GM23338 (cell line): ENCODE results near the gene DHRSX. TPM values are rescaled to one million over a fixed set of nuclear protein-coding genes. Genes with fewer than 3 reads are reported as not detected.
"Not testable (repeated sequence)": the region's sequence is repeated elsewhere in the genome, so short reads cannot be mapped to it uniquely, and the experiment has no call there.

Experiments used
- ATAC-seq: fragments of 200-7000 bp; cut with Tn5 transposase; 3 replicates; pipeline ENCODE4 v1.9.1; 2020
- DNase-seq: peaks from one replicate; pipeline ENCODE4 v3.0.0-alpha.2; 2015; ENCODE audit warnings: low spot score
- H2AFZ ChIP-seq: fragments of 200-600 bp; sonication (generic); 2 replicates; pipeline ENCODE4 v1.8.0; 2016; ENCODE audit warnings: antibody characterized with exemption, mild to moderate bottlenecking, moderate library complexity
- H3F3A ChIP-seq: fragments of 200-600 bp; sonication (generic); replicated peaks from 2 replicates; pipeline ENCODE4 v1.8.0; 2017; ENCODE audit warnings: antibody characterized with exemption, mixed run types, low read depth
- H3K27ac ChIP-seq: fragments of 200-600 bp; sonication (generic); 2 replicates; pipeline ENCODE4 v1.6.1; 2016; ENCODE audit warnings: low read depth
- H3K27me3 ChIP-seq: fragments of 200-600 bp; sonication (generic); 2 replicates; pipeline ENCODE4 v1.8.0; 2016; ENCODE audit warnings: mild to moderate bottlenecking, mixed run types, moderate library complexity; ENCODE audit not compliant: insufficient read depth
- H3K36me3 ChIP-seq: fragments of 200-600 bp; sonication (generic); 2 replicates; pipeline ENCODE4 v1.8.0; 2016; ENCODE audit warnings: mild to moderate bottlenecking; ENCODE audit not compliant: insufficient read depth
- H3K4me1 ChIP-seq: fragments of 200-600 bp; sonication (generic); 2 replicates; pipeline ENCODE4 v1.8.0; 2016; ENCODE audit warnings: mild to moderate bottlenecking, moderate library complexity; ENCODE audit not compliant: insufficient read depth
- H3K4me2 ChIP-seq: fragments of 200-600 bp; sonication (generic); 2 replicates; pipeline ENCODE4 v1.7.1; 2017; ENCODE audit warnings: mixed run types
- H3K4me3 ChIP-seq: fragments of 200-600 bp; sonication (generic); 2 replicates; pipeline ENCODE4 v1.6.1; 2016; ENCODE audit warnings: mixed run types
- H3K79me2 ChIP-seq: fragments of 200-600 bp; sonication (generic); replicated peaks from 2 replicates; pipeline ENCODE4 v1.8.0; 2017; ENCODE audit warnings: mild to moderate bottlenecking; ENCODE audit not compliant: insufficient read depth
- H3K9me2 ChIP-seq: fragments of 200-600 bp; sonication (generic); 2 replicates; pipeline ENCODE4 v1.8.0; 2017; ENCODE audit not compliant: insufficient read depth
- H4K20me1 ChIP-seq: fragments of 200-600 bp; sonication (generic); replicated peaks from 2 replicates; pipeline ENCODE4 v1.8.0; 2017; ENCODE audit warnings: mild to moderate bottlenecking; ENCODE audit not compliant: insufficient read depth
- H3K27ac Mint-ChIP-seq: 2 replicates; pipeline ENCODE4 v1.8.0; 2020; ENCODE audit warnings: inconsistent platforms, mild to moderate bottlenecking, moderate library complexity, mixed read lengths
- H3K27me3 Mint-ChIP-seq: 3 replicates; pipeline ENCODE4 v1.8.0; 2022; ENCODE audit warnings: low read depth, mild to moderate bottlenecking, moderate library complexity, mixed read lengths, inconsistent platforms; ENCODE audit not compliant: insufficient read depth, poor library complexity
- H3K36me3 Mint-ChIP-seq: 3 replicates; pipeline ENCODE4 v1.8.0; 2021; ENCODE audit warnings: low read depth, mild to moderate bottlenecking, inconsistent platforms, moderate library complexity, mixed read lengths
- H3K4me1 Mint-ChIP-seq: 3 replicates; pipeline ENCODE4 v1.8.0; 2020; ENCODE audit warnings: mild to moderate bottlenecking, inconsistent platforms, mixed read lengths
- H3K4me3 Mint-ChIP-seq: 3 replicates; pipeline ENCODE4 v1.8.0; 2021; ENCODE audit warnings: moderate library complexity, mild to moderate bottlenecking, inconsistent platforms, mixed read lengths
- H3K9me3 Mint-ChIP-seq: 3 replicates; pipeline ENCODE4 v1.8.0; 2020; ENCODE audit warnings: moderate library complexity, mild to moderate bottlenecking, inconsistent platforms, mixed read lengths
- CREB1 ChIP-seq: fragments of 250-450 bp; sonication (Bioruptor Pico); IDR thresholded peaks from 2 replicates; pipeline ENCODE4 v1.5.0; 2020; ENCODE audit warnings: low read depth, mild to moderate bottlenecking, moderate library complexity
- CTCF ChIP-seq, 2 experiments: fragments of 200-600 bp in 1 of 2; sonication (generic) in 1 of 2; conservative IDR thresholded peaks; 2 replicates each; pipeline versions ENCODE4 v1.5.1 to v1.6.1; 2016 to 2017; ENCODE audit warnings: antibody characterized with exemption in 2 of 2, low read depth in 2 of 2, mild to moderate bottlenecking in 2 of 2, moderate library complexity in 1 of 2
- ETS1 ChIP-seq: IDR thresholded peaks from 2 replicates; pipeline ENCODE4 v1.6.1; 2016; ENCODE audit warnings: antibody characterized with exemption
- EZH2 ChIP-seq: fragments of 200-600 bp; sonication (generic); IDR thresholded peaks from one replicate; pipeline ENCODE4 v1.8.0; 2017; ENCODE audit warnings: antibody characterized with exemption, mild to moderate bottlenecking, low read depth; ENCODE audit not compliant: unreplicated experiment
- EZH2phosphoT487 ChIP-seq: fragments of 200-600 bp; sonication (generic); IDR thresholded peaks from one replicate; pipeline ENCODE4 v1.8.1; 2018; ENCODE audit warnings: antibody characterized with exemption; ENCODE audit not compliant: unreplicated experiment
- NANOG ChIP-seq: IDR thresholded peaks from 2 replicates; pipeline ENCODE4 v1.6.1; 2016; ENCODE audit warnings: antibody characterized with exemption, borderline replicate concordance
- POLR2AphosphoS5 ChIP-seq: IDR thresholded peaks from 2 replicates; pipeline ENCODE4 v1.6.1; 2016; ENCODE audit warnings: antibody characterized with exemption, low read depth
- STAT1 ChIP-seq: IDR thresholded peaks from one replicate; pipeline ENCODE4 v1.6.1; 2016; ENCODE audit warnings: antibody characterized with exemption; ENCODE audit not compliant: unreplicated experiment
- ZNF114 ChIP-seq: fragments of 250-450 bp; sonication (Bioruptor Pico); IDR thresholded peaks from 2 replicates; pipeline ENCODE4 v1.5.0; 2020; ENCODE audit warnings: mild to moderate bottlenecking, moderate library complexity
- ZNF331 ChIP-seq: fragments of 250-450 bp; sonication (Bioruptor Pico); IDR thresholded peaks from 2 replicates; pipeline ENCODE4 v1.5.0; 2020; ENCODE audit warnings: low read depth, mild to moderate bottlenecking, moderate library complexity
- polyA plus RNA-seq: library from polyadenylated mRNA; unstranded; fragments of >200 nt; fragmentation: Nextera tagmentation; extraction: Ambion mirVana; gene quantifications from 2 replicates; pipeline ENCODE4 v1.2.1, GENCODE V29; 2016
- total RNA-seq: library from RNA; depleted of rRNA; stranded (reverse); fragments of >200 nt; shearing (Covaris generic); gene quantifications from 2 replicates; pipeline ENCODE4 v1.2.3, GENCODE V29; 2014
- TF ChIP-seq, protein P1 (sequence below): fragments of 250-450 bp; sonication (Bioruptor Pico); IDR thresholded peaks from 2 replicates; pipeline ENCODE4 v1.5.0; 2020; ENCODE audit warnings: mild to moderate bottlenecking, moderate library complexity

Gene DHRSX
- total and polyA plus RNA-seq, 2 experiments from 2014 or later, result 33.9 to 43.0 TPM

- not testable (repeated sequence) for H3K9me2 ChIP-seq, H3K27me3 ChIP-seq, H3K27me3 Mint-ChIP-seq, H3K79me2 ChIP-seq, H3F3A ChIP-seq, H2AFZ ChIP-seq, H3K4me1 Mint-ChIP-seq, ATAC-seq, H3K4me1 ChIP-seq, H3K27ac Mint-ChIP-seq, DNase-seq, H4K20me1 ChIP-seq, H3K4me3 Mint-ChIP-seq, H3K4me3 ChIP-seq, H3K4me2 ChIP-seq, H3K27ac ChIP-seq
- peaks cover 12% of the 10 kb centered on the region for H3K36me3 ChIP-seq
- Mint-ChIP-seq H3K36me3 (peaks cover 64% of the 10 kb centered on the region), H3K9me3 (peaks cover 25% of the 10 kb centered on the region)
These were observed 111.0 kb downstream of the DHRSX start for GRCh38 chrX:2389731-2390130.

GRCh38 chrX:2389324-2389723, 111.5 kb downstream of the DHRSX start:
- Mint-ChIP-seq H3K27ac (no peak overlapping the region), H3K9me3 (peaks cover 25% of the 10 kb centered on the region), H3K36me3 (peaks cover 62% of the 10 kb centered on the region), H3K4me1 (no peaks in the 10 kb centered on the region; the same call in 2 of the 3 replicates), H3K4me3 (no peak overlapping the region), H3K27me3 (peaks cover 4% of the 10 kb centered on the region)
- Histone ChIP-seq H3K4me2 (no peak overlapping the region), H3F3A (no peaks in the 10 kb centered on the region), H3K4me1 (0 out of 2 replicates have a peak, but pooled peaks cover 3% of the 10 kb centered on the region), H2AFZ (no peak overlapping the region), H3K36me3 (peaks cover 12% of the 10 kb centered on the region), H3K27ac (no peak overlapping the region), H4K20me1 (no peaks in the 10 kb centered on the region), H3K27me3 (no peaks in the 10 kb centered on the region), H3K4me3 (no peak overlapping the region), H3K9me2 (no peaks in the 10 kb centered on the region), H3K79me2 (no peaks in the 10 kb centered on the region)
- DNase-seq, result no peak
- ATAC-seq, result no peak
- TF ChIP-seq STAT1 (no peak), POLR2AphosphoS5 (no peak), ZNF114 (no peak), NANOG (no peak), CTCF (conservative IDR thresholded peaks at IDR 0.05; ENCODE audit: low read depth in 2 of 2) (no peak), CREB1 (CRISPR knock-in tag) (no peak), EZH2phosphoT487 (no peak), EZH2 (no peak), ETS1 (no peak), ZNF331 (CRISPR knock-in tag) (no peak)
- TF ChIP-seq, protein P1, sequence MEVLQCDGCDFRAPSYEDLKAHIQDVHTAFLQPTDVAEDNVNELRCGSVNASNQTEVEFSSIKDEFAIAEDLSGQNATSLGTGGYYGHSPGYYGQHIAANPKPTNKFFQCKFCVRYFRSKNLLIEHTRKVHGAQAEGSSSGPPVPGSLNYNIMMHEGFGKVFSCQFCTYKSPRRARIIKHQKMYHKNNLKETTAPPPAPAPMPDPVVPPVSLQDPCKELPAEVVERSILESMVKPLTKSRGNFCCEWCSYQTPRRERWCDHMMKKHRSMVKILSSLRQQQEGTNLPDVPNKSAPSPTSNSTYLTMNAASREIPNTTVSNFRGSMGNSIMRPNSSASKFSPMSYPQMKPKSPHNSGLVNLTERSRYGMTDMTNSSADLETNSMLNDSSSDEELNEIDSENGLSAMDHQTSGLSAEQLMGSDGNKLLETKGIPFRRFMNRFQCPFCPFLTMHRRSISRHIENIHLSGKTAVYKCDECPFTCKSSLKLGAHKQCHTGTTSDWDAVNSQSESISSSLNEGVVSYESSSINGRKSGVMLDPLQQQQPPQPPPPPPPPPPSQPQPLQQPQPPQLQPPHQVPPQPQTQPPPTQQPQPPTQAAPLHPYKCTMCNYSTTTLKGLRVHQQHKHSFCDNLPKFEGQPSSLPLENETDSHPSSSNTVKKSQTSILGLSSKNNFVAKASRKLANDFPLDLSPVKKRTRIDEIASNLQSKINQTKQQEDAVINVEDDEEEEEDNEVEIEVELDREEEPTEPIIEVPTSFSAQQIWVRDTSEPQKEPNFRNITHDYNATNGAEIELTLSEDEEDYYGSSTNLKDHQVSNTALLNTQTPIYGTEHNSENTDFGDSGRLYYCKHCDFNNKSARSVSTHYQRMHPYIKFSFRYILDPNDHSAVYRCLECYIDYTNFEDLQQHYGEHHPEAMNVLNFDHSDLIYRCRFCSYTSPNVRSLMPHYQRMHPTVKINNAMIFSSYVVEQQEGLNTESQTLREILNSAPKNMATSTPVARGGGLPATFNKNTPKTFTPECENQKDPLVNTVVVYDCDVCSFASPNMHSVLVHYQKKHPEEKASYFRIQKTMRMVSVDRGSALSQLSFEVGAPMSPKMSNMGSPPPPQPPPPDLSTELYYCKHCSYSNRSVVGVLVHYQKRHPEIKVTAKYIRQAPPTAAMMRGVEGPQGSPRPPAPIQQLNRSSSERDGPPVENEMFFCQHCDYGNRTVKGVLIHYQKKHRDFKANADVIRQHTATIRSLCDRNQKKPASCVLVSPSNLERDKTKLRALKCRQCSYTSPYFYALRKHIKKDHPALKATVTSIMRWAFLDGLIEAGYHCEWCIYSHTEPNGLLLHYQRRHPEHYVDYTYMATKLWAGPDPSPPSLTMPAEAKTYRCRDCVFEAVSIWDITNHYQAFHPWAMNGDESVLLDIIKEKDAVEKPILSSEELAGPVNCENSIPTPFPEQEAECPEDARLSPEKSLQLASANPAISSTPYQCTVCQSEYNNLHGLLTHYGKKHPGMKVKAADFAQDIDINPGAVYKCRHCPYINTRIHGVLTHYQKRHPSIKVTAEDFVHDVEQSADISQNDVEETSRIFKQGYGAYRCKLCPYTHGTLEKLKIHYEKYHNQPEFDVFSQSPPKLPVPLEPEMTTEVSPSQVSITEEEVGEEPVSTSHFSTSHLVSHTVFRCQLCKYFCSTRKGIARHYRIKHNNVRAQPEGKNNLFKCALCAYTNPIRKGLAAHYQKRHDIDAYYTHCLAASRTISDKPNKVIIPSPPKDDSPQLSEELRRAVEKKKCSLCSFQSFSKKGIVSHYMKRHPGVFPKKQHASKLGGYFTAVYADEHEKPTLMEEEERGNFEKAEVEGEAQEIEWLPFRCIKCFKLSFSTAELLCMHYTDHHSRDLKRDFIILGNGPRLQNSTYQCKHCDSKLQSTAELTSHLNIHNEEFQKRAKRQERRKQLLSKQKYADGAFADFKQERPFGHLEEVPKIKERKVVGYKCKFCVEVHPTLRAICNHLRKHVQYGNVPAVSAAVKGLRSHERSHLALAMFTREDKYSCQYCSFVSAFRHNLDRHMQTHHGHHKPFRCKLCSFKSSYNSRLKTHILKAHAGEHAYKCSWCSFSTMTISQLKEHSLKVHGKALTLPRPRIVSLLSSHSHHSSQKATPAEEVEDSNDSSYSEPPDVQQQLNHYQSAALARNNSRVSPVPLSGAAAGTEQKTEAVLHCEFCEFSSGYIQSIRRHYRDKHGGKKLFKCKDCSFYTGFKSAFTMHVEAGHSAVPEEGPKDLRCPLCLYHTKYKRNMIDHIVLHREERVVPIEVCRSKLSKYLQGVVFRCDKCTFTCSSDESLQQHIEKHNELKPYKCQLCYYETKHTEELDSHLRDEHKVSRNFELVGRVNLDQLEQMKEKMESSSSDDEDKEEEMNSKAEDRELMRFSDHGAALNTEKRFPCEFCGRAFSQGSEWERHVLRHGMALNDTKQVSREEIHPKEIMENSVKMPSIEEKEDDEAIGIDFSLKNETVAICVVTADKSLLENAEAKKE (CRISPR knock-in tag), result no peak
